SK-N-SH (cell line): ENCODE results near the gene HLF. TPM values are rescaled to one million over a fixed set of nuclear protein-coding genes. Genes with fewer than 3 reads are reported as not detected.

Experiments
- CTCF ChIA-PET: fragments of 300-600, 350-600 bp; formaldehyde crosslinking; extraction: SDS; loops from one replicate; lab custom pipeline; 2021; lab: Yijun Ruan, JAX
- POLR2A ChIA-PET: fragments of 350-600 bp; sonication (Branson Sonifier 250); formaldehyde crosslinking; extraction: SDS; loops from one replicate; lab custom pipeline; 2020; ENCODE audit warnings: antibody characterized with exemption, inconsistent platforms; lab: Yijun Ruan, JAX
- DNase-seq: peaks from one replicate; pipeline ENCODE4 v3.0.0; 2012
- H2AFZ ChIP-seq: fragments of 200-600 bp; sonication (generic); 2 replicates; pipeline ENCODE4 v1.8.1; 2016; ENCODE audit warnings: antibody characterized with exemption, mild to moderate bottlenecking, low read depth
- H3F3A ChIP-seq: fragments of 200-600 bp; sonication (generic); replicated peaks from 2 replicates; pipeline ENCODE3; 2016; ENCODE audit warnings: antibody characterized with exemption, mild to moderate bottlenecking; ENCODE audit not compliant: insufficient read depth
- H3K27ac ChIP-seq, 2 experiments: fragments of 200-500 bp in 1 of 2; fragments of 200-600 bp in 1 of 2; sonication (Bioruptor generic) in 1 of 2; sonication (generic), shearing (Covaris generic) in 1 of 2; 2 replicates each; pipeline versions ENCODE4 v1.5.1 to v1.6.1; 2014 to 2016; ENCODE audit warnings: low read depth in 2 of 2, inconsistent platforms in 1 of 2, low read length in 1 of 2, mild to moderate bottlenecking in 1 of 2, mixed read lengths in 1 of 2
- H3K27me3 ChIP-seq: fragments of 200-600 bp; sonication (generic), shearing (Covaris generic); 2 replicates; pipeline ENCODE4 v1.6.1; 2016; ENCODE audit warnings: mixed run types; ENCODE audit not compliant: insufficient read depth
- H3K36me3 ChIP-seq, 2 experiments: fragments of 200-500 bp in 1 of 2; fragments of 200-600 bp in 1 of 2; sonication (Bioruptor generic) in 1 of 2; sonication (generic) in 1 of 2; replicated peaks in 1 of 2; 2 replicates each; pipeline versions ENCODE3 to v1.5.1; 2014 to 2016; ENCODE audit warnings: low read length in 1 of 2, mild to moderate bottlenecking in 1 of 2; ENCODE audit not compliant: insufficient read depth in 2 of 2, control insufficient read depth in 1 of 2
- H3K4me1 ChIP-seq, 2 experiments: fragments of 200-500 bp in 1 of 2; fragments of 200-600 bp in 1 of 2; sonication (Bioruptor generic) in 1 of 2; sonication (generic), shearing (Covaris generic) in 1 of 2; 2 replicates each; pipeline versions ENCODE4 v1.5.1 to v1.6.1; 2014 to 2016; ENCODE audit warnings: low read depth in 1 of 2, low read length in 1 of 2, mixed run types in 1 of 2; ENCODE audit not compliant: insufficient read depth in 2 of 2, control insufficient read depth in 1 of 2
- H3K4me2 ChIP-seq: fragments of 200-600 bp; sonication (generic), shearing (Covaris generic); 2 replicates; pipeline ENCODE4 v1.6.1; 2017; ENCODE audit warnings: mixed run types
- H3K4me3 ChIP-seq, 2 experiments: fragments of 200-500 bp in 1 of 2; fragments of 200-600 bp in 1 of 2; sonication (Bioruptor generic) in 1 of 2; sonication (generic), shearing (Covaris generic) in 1 of 2; 2 replicates each; pipeline versions ENCODE4 v1.5.1 to v1.8.1; 2014 to 2016; ENCODE audit warnings: low read depth in 2 of 2, inconsistent platforms in 1 of 2, low read length in 1 of 2, mild to moderate bottlenecking in 1 of 2, mixed read lengths in 1 of 2, moderate library complexity in 1 of 2
- H3K79me2 ChIP-seq: fragments of 200-600 bp; sonication (generic); 2 replicates; pipeline ENCODE4 v1.8.1; 2017; ENCODE audit warnings: mild to moderate bottlenecking; ENCODE audit not compliant: insufficient read depth
- H3K9ac ChIP-seq: fragments of 200-600 bp; sonication (generic); 2 replicates; pipeline ENCODE4 v1.6.1; 2017; ENCODE audit warnings: mixed run types
- H3K9me2 ChIP-seq: fragments of 200-600 bp; sonication (generic); 2 replicates; pipeline ENCODE4 v1.6.1; 2017; ENCODE audit warnings: mixed run types
- H3K9me3 ChIP-seq: fragments of 200-600 bp; sonication (generic); 2 replicates; pipeline ENCODE4 v1.6.1; 2017; ENCODE audit warnings: mixed run types, mild to moderate bottlenecking, moderate library complexity
- H4K20me1 ChIP-seq: fragments of 200-600 bp; sonication (generic); 2 replicates; pipeline ENCODE4 v1.6.1; 2017; ENCODE audit warnings: mild to moderate bottlenecking, mixed run types; ENCODE audit not compliant: insufficient read depth
- CHD2 ChIP-seq: fragments of 150-350 bp; IDR thresholded peaks from 2 replicates; pipeline ENCODE4 v1.6.1; 2018; ENCODE audit warnings: low read length; ENCODE audit not compliant: partially characterized antibody
- ELF1 ChIP-seq: IDR thresholded peaks from 2 replicates; pipeline ENCODE4 v1.4.0; 2012
- FOSL2 ChIP-seq: IDR thresholded peaks from 2 replicates; pipeline ENCODE4 v1.4.0; 2012; ENCODE audit warnings: low read depth, mild to moderate bottlenecking, moderate library complexity, borderline replicate concordance
- FOXM1 ChIP-seq: IDR thresholded peaks from 2 replicates; pipeline ENCODE4 v1.4.0; 2012; ENCODE audit warnings: low read depth, mild to moderate bottlenecking
- GATA2 ChIP-seq: sonication (generic); formaldehyde crosslinking; IDR thresholded peaks from 2 replicates; pipeline ENCODE4 v1.5.0; 2020; ENCODE audit warnings: mild to moderate bottlenecking, missing genetic modification reagents
- RXRA ChIP-seq: IDR thresholded peaks from 2 replicates; pipeline ENCODE4 v1.4.0; 2012; ENCODE audit warnings: low read depth, mild to moderate bottlenecking, borderline replicate concordance
- SMC3 ChIP-seq: IDR thresholded peaks from 2 replicates; pipeline ENCODE4 v1.6.1; 2012; ENCODE audit warnings: low read depth, low read length, improper control_type of control experiment
- TCF12 ChIP-seq: IDR thresholded peaks from 2 replicates; pipeline ENCODE4 v1.4.0; 2012
- WGBS: methylation state at CpG from one replicate; pipeline ENCODE4 v1.1.6; 2017; ENCODE audit warnings: low lambda C conversion rate; 5-methylcytosine and 5-hydroxymethylcytosine counted together
- polyA plus RNA-seq, 3 experiments: library from polyadenylated mRNA; depleted of rRNA; stranded (reverse); fragments of >200 nt; gene quantifications; 2 replicates each; pipeline ENCODE4 v1.2.3, GENCODE V29; 2012
- TF ChIP-seq, protein P1 (sequence below): IDR thresholded peaks from 2 replicates; pipeline ENCODE4 v1.6.1; 2012; ENCODE audit warnings: mild to moderate bottlenecking, low read depth, low read length, moderate library complexity
- TF ChIP-seq, protein P2 (sequence below): fragments of 200-600 bp; sonication (generic); IDR thresholded peaks from 2 replicates; pipeline ENCODE4 v1.6.1; 2017; ENCODE audit warnings: antibody characterized with exemption, mild to moderate bottlenecking, moderate library complexity
- TF ChIP-seq, protein P3 (sequence below): IDR thresholded peaks from 2 replicates; pipeline ENCODE4 v1.4.0; 2012; ENCODE audit warnings: low read depth
- TF ChIP-seq, protein P4 (sequence below): IDR thresholded peaks from 2 replicates; pipeline ENCODE4 v1.4.0; 2012; ENCODE audit warnings: low read depth, borderline replicate concordance

Gene HLF
- polyA plus RNA-seq, 1 of the 3 experiments (the other 2 are of a cell fraction): 0.03 TPM

DNA sequence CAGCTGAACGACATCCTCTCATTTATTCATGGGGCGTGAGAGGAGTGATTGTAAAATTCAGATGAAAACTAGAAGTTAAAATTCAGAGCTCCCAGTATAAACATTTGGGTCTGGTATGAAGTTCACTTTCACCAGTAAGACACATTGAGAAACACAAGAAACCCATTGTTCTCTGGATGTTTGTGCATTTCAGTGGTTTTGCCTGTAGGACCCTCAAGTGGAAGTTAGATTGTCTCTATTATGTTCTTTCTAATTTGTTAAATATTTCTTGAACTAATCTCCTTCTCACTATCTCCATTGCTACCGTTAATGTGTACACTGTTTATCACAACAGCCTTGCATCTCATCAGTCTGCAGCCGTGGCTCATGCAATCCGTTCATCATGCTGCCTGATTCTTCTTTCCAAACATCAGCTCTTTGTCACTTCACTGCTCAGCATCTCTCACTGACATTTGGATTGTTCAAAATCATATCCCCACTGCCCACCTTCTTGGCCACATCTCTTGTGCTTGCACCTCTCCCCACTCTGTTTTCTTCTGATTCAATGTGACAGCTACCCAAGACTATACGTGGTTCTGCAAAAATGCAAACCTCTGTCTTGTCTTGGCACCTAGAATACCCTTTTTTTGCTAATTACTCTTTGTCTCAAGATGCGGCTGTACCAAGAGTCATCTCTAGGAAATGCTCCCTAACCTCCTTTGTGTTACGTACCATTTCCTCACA is 49.5 kb downstream of the HLF start:
- POLR2A ChIA-PET: no interaction called here

DNA sequence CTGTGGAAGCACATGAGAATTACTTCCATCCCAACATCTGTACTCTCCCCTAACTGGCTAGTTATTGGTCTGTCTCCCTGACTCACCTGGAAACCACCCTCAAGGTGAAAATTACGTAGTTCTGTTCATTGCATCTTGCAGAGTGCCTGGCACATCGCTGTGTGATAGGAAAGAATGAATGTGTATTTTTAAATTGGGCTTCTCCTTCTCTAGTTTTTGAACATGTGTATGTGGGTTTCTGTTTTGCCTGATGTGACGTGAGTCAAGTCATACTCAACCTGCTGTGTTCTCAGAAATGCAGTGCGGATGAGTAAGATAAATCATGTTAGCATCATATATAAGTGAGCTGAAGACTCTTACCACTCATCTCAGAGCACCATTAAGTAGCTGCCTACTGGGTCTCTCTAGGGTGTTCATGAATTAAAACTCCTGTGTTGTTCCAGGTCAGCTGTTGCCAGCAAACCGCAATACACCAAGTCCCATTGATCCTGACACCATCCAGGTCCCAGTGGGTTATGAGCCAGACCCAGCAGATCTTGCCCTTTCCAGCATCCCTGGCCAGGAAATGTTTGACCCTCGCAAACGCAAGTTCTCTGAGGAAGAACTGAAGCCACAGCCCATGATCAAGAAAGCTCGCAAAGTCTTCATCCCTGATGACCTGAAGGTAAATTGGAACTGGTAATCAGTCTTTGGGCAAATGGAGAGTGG is 50.2 kb downstream of the HLF start:
- H3K27ac ChIP-seq: no peak overlapping the region
- H3K4me2 ChIP-seq: no peak overlapping the region
- ChIA-PET POLR2A (no interaction called here), CTCF (interaction anchor here (1.2 to 1.5 kb wide), 2 partner anchors 33 to 199 kb away, joined by 3 to 4 read pairs; no protein-coding TSS in a partner anchor)
- H2AFZ ChIP-seq: no peak overlapping the region
- H3K9me3 ChIP-seq: no peaks in the 10 kb centered on the region
- 53% methylated on average over 8 of the region's 8 CpGs for WGBS
- no peaks in the 10 kb centered on the region for H3K36me3 ChIP-seq
- no peaks in the 10 kb centered on the region for H3K79me2 ChIP-seq
- no peak overlapping the region for H3K4me3 ChIP-seq
- H3K27me3 ChIP-seq: no peaks in the 10 kb centered on the region
- H3K4me1 ChIP-seq: no peaks in the 10 kb centered on the region
- H4K20me1 ChIP-seq: no peaks in the 10 kb centered on the region
- H3K9me2 ChIP-seq: no peaks in the 10 kb centered on the region
- DNase-seq: no peak
- H3K9ac ChIP-seq: no peak overlapping the region
- no peaks in the 10 kb centered on the region for H3F3A ChIP-seq
- TF ChIP-seq CHD2 (no peak), TCF12 (no peak), FOSL2 (no peak), GATA2 (no peak), ELF1 (no peak), SMC3 (no peak)
- TF ChIP-seq, protein P1, sequence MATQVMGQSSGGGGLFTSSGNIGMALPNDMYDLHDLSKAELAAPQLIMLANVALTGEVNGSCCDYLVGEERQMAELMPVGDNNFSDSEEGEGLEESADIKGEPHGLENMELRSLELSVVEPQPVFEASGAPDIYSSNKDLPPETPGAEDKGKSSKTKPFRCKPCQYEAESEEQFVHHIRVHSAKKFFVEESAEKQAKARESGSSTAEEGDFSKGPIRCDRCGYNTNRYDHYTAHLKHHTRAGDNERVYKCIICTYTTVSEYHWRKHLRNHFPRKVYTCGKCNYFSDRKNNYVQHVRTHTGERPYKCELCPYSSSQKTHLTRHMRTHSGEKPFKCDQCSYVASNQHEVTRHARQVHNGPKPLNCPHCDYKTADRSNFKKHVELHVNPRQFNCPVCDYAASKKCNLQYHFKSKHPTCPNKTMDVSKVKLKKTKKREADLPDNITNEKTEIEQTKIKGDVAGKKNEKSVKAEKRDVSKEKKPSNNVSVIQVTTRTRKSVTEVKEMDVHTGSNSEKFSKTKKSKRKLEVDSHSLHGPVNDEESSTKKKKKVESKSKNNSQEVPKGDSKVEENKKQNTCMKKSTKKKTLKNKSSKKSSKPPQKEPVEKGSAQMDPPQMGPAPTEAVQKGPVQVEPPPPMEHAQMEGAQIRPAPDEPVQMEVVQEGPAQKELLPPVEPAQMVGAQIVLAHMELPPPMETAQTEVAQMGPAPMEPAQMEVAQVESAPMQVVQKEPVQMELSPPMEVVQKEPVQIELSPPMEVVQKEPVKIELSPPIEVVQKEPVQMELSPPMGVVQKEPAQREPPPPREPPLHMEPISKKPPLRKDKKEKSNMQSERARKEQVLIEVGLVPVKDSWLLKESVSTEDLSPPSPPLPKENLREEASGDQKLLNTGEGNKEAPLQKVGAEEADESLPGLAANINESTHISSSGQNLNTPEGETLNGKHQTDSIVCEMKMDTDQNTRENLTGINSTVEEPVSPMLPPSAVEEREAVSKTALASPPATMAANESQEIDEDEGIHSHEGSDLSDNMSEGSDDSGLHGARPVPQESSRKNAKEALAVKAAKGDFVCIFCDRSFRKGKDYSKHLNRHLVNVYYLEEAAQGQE: no peak
- TF ChIP-seq, protein P2, sequence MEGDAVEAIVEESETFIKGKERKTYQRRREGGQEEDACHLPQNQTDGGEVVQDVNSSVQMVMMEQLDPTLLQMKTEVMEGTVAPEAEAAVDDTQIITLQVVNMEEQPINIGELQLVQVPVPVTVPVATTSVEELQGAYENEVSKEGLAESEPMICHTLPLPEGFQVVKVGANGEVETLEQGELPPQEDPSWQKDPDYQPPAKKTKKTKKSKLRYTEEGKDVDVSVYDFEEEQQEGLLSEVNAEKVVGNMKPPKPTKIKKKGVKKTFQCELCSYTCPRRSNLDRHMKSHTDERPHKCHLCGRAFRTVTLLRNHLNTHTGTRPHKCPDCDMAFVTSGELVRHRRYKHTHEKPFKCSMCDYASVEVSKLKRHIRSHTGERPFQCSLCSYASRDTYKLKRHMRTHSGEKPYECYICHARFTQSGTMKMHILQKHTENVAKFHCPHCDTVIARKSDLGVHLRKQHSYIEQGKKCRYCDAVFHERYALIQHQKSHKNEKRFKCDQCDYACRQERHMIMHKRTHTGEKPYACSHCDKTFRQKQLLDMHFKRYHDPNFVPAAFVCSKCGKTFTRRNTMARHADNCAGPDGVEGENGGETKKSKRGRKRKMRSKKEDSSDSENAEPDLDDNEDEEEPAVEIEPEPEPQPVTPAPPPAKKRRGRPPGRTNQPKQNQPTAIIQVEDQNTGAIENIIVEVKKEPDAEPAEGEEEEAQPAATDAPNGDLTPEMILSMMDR: no peak
- TF ChIP-seq, protein P3, sequence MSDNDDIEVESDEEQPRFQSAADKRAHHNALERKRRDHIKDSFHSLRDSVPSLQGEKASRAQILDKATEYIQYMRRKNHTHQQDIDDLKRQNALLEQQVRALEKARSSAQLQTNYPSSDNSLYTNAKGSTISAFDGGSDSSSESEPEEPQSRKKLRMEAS: no peak
- TF ChIP-seq, protein P4, sequence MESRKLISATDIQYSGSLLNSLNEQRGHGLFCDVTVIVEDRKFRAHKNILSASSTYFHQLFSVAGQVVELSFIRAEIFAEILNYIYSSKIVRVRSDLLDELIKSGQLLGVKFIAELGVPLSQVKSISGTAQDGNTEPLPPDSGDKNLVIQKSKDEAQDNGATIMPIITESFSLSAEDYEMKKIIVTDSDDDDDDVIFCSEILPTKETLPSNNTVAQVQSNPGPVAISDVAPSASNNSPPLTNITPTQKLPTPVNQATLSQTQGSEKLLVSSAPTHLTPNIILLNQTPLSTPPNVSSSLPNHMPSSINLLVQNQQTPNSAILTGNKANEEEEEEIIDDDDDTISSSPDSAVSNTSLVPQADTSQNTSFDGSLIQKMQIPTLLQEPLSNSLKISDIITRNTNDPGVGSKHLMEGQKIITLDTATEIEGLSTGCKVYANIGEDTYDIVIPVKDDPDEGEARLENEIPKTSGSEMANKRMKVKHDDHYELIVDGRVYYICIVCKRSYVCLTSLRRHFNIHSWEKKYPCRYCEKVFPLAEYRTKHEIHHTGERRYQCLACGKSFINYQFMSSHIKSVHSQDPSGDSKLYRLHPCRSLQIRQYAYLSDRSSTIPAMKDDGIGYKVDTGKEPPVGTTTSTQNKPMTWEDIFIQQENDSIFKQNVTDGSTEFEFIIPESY: no peak

More for the DNA sequence above, 49.5 kb downstream of the HLF start:
- no peaks in the 10 kb centered on the region for H3K9me3 ChIP-seq
- no peaks in the 10 kb centered on the region for H3K36me3 ChIP-seq
- no peak for DNase-seq
- TF ChIP-seq RXRA (no peak), FOXM1 (no peak)
- TF ChIP-seq, protein P2: no peak
- CTCF ChIA-PET: interaction anchor here (1.0 to 1.8 kb wide), 6 partner anchors 9 to 321 kb away, joined by 3 to 4 read pairs (median 3); no protein-coding TSS in a partner anchor
- 53% methylated on average over 8 of the region's 8 CpGs for WGBS
- no peaks in the 10 kb centered on the region for H3K27me3 ChIP-seq
- H3K27ac ChIP-seq: no peak overlapping the region
- H3K9me2 ChIP-seq: no peaks in the 10 kb centered on the region
- no peaks in the 10 kb centered on the region for H4K20me1 ChIP-seq
- H2AFZ ChIP-seq: no peak overlapping the region
- H3K79me2 ChIP-seq: no peaks in the 10 kb centered on the region
- H3K4me1 ChIP-seq: no peaks in the 10 kb centered on the region
- H3K9ac ChIP-seq: no peak overlapping the region
- no peak overlapping the region for H3K4me3 ChIP-seq
- no peak overlapping the region for H3K4me2 ChIP-seq
- H3F3A ChIP-seq: no peaks in the 10 kb centered on the region
